NCI-H2196 treated with DMSO at 0.1 percent for 48 hours (cell line): ENCODE data around the gene REG1B.

Experiments
- DNase-seq: peaks from one replicate; lab custom pipeline; 2025; ENCODE audit not compliant: unreplicated experiment; lab: John Stamatoyannopoulos, UW

REG1B gene, protein sequence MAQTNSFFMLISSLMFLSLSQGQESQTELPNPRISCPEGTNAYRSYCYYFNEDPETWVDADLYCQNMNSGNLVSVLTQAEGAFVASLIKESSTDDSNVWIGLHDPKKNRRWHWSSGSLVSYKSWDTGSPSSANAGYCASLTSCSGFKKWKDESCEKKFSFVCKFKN

DNA sequence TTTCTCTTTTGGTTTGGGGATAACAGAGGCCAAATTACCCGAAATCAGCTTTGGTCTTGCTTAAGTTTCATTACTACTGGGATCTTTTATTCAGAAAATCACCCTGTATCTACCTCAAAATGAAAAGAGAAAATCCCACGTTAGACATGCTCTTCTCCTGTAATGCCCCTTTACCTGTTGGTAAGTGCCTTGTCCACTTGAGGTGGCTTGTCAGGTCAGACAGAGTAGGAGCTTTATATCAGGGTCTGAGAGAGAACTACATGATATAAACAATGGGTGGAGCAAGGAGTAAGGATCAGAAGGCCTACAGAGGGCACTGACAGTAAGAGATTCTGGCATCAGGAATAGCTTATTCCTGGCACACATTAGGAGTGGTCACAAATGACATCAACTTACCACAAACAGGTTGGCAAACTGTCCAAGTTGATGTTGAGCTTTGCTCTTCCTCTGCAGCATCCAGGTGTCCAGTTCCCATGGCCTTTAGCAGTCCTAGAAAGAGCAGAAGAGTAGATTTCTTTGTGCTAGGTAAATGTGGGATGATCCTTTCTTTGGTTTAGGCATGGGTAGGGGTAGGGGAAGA lies at the start of gene REG1B:
TSS of gene REG1B (minus strand) at position 209 of the 580 bp plus-strand sequence. CDS start 381 bp downstream, outside the sequence.
- DNase-seq, result no peak

DNA sequence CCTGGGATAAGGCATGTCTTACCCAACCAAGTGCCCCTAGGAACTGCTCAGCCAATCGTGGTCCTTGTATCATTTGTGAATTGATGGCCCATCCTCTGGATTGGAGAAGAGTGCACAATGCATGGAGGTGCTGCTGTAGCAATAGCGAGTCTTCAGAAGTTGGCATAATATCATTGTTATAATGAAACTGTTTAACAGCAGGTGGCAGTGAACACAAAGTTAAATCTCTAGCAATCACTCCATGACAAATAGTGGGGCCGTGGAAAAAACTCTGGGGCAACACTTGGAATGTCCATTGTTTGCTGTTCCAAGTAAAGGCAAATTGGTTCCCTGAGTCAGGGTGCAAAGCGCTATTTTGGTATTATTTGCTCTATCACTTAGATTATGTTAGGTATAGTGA lies 43.9 kb upstream of the REG1B start:
- DNase-seq, result no peak

DNA sequence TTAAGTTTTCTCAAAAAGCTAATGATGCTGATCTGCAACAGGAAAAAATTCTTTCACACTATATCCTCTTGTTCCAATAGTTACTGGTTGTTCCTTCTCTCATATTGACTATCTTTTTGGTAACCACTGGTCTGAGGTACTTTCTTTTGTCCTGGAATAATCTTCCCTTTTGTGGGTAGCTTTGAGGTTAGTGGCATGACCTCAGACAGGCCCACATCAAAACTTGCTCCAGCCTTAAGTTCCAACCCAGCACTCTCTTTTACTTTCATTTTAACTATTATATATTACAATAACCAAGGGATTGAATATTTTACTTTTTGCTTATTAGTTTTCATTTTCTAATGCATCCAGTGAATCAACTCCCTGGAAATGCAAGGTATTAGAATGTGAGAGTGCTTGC lies 42.0 kb upstream of the REG1B start:
- no peak for DNase-seq

DNA sequence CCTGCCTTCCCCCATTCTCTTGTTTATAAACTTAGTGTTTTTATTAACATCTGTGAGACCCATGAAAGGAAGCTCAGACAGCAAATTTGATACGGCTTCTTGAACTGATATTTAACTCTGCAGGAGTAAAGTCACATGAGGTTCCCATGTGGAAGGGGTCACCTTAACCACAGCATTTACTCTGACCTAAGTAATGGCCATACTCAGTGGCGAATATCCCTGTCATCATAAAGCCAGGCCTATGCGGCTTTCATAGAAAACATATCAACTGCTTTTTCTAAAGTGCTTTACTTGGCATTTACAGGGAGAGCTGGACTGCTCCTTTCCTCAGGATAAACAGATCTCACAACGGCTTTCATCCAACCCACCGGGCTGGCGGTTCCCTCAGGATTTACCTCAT lies 41.5 kb upstream of the REG1B start:
- no peak for DNase-seq

DNA sequence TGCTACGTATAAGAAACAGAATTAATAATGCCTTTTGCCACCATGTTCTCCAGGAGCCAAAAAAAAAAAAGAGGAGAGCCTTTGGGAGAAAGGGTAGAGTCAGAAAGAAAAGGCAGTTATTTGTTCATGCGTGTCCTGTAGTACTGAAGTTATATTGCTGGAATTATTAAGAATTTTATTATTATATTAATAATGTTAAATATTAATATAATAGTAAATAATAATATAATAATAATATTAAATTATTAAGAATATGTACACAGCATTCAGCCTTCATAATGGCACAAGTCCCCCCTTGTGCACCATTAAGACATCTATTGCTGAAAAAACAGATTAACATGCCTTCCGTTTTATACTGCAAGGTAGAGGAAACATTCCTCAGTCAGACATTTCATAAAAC lies 40.6 kb upstream of the REG1B start:
- DNase-seq, result no peak

DNA sequence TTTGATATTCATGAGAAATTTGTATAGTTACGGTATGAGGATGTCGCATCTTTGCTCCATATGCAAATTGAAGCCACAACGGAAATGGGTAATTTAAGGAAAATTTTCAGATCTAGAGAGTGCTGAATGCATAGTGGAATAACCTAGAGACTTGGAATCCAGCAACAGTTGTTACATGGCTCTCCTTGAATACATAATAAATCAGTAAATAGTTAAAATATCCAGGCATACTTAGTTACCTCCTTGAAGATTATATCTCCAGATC lies 37.9 kb upstream of the REG1B start:
- DNase-seq, result no peak

DNA sequence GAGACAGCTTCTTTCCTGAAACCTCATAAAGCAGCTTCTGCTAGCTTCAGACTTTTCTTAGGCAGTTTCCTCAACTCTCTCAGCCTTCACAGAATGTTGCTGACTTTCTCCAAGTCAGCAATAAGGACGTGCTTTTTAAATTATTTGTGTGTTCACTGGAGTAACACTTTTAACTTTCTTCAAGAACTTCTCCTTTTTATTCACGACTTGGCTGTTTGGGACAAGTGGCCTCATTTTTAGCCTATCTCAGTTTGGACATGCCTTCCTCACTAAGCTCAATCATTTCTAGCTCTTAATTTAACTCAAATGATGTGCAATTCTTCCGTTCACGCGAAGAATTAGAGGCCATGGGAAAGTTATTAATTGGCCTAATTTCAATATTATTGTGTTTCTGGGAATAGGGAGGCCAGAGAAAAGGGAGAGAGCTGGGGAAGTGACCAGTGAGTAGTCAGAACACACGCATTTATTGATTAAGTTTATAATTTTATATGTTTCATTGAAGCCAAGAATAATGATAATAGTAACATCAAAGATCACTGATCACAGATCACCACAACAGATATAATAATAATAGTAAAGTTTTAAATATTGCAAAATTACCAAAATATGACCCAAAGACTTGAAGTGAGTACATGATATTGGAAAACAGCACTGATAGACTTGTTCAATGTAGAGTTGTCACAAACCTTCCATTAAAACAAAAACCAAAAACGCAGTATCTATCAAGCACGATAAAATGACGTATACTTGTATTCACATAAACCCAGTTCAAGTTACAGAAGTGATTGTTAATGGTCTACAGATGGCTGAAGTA lies 37.3 kb upstream of the REG1B start:
- DNase-seq, result no peak

DNA sequence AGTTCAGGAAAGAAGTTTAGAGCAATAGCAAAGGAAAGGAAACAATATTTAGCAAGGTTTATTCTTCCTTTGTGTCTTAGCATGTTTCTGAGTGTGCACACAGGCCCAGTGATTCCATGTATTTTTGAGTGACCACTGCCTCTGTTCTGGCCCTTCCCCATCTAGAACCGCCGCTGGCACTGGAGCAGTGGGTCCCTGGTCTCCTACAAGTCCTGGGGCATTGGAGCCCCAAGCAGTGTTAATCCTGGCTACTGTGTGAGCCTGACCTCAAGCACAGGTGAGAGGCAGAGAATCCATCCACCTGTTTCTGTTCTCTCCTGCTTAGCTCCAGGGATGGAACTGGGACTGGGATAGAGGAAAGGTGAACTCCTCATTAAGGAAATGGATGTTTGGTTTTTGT lies 34.9 kb upstream of the REG1B start:
- DNase-seq, result no peak

DNA sequence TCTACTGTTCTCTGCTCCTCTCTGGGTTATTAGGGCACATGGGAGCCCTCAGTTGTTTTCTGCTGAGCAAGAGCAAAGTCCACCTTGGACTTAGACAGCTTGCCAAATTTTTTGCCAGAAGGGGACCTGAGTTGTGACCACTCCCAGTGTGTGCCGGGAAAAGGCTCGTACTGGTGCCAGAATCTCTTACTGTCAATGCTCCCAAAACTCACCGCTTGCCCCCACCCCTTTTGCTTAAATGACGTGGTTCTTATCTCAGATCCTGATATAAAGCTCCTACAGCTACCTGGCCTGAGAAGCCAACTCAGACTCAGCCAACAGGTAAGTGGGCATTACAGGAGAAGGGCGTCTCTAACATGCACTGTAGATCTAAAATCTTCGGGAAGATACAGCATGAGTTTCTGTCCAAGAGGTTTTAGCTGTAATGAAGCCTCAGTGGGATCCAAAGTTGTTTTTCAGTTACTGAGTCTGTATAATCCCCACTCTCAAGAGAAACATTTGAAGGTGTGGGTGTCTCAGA lies 32.5 kb upstream of the REG1B start, which contains the start of gene REG1A:
TSS of gene REG1A (plus strand) at position 295 of the 520 bp plus-strand sequence. CDS start 374 bp downstream, outside the sequence.
- no peak for DNase-seq

DNA sequence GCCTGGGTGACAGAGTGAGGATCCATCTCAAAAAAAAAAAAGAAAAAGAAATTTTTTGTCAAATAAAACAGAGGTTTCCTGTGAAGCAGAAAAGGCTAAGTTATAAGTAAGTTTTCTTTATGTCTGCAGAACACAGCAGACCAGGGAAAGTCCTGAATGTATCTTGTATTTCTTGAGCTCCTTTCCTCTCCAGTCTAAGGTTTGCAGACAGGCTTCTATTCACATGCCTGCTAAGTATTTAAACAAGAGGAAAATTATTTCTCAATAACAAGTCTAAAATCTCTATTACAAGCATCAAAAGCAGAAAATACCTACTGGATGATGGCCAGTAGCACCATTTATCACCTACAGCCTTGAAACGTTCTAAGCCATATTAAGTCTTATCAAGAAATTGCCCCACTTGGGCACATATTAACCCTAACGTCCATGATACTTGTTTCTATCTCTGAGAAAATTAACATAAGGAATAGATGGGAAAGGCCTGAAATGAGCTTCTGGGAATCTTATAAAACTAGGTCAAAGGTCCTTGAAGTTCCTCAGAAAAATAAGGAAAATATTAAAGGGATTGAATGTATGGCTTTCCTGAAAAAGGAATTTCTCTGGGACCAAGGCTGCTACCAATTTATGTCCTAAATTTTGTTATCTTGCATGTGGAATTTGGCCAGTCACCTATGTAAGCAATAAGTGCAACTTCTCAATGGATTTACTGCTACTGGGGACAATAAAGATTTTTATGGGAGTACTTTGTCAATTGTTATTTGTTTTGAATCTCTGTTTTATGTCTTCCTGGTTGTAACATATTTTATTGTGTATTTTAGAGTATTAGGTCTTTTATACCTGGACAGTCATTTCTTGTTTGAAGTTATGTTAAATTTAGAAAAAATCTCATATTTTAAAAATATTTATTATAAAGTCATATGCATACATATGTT lies 29.5 kb upstream of the REG1B start:
- DNase-seq, result no peak

DNA sequence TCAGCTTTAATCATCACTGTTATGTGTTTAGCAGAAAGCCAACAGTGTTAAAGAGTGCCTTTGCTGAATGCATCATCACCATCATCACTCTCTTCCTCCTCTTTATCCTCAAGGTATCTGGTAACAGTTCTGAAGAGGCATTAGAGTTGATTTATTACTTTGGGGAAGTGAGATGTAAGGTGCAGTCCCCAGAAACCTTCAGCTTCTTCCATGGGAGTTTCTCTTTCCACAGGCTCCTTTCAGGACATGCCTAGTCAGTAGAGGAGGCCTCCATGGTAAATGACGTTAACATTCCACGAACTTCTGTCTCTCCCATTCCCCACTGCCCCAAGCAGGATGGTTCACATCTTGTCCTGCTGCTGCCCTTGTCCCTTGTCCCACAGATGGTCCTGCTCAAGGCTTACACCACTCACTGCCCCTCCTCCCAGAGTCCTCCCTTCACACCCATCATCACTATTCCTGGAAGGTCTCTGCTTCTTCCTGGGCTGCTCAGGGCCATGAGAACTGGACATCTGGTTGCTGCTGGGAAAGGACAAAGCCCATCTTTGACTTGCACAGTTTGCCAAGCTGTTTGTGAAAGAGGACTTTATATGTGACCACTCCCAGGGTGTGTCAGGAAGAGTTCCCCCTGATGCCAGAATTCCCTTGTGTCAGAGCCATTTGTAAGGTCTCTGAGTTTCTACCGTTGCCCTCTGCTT lies 27.2 kb upstream of the REG1B start:
- no peak for DNase-seq

DNA sequence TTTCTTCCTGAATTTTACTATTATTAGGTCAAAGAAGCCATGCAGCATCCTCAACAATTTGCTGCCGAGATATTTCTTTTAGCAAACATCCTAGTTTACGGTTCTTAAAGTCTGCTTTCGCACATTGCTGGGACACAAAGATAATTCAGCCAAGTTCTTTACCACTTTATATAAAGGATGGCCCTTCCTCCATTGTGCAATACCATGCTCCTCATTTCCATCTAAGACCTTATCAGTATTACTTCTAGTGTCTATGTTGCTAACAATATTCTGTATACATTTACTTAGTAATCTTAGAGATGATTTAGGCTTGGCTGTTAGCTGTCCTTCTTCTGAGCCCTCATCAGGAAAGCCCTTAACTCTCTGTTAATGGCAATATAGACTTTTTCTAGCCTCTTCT lies 24.5 kb upstream of the REG1B start:
- no peak for DNase-seq

DNA sequence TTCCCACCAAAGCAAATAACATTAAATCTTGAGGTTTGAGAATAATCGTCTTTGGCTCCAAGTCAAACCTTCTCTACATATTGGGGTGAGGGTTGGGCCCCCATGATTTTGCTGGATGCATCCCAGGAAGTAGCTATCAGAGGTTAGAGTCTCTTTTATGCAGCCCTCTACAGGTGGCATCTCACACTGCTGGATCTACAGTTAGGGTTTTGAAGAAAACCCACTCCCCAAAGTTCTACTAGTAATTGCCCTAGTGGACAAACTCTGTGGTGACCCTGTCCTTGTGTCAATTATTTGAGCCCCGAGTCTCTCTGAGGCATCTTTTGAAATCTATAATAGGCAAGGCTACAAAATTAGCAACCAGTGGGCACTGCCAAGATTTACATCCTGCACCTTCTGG lies 17.5 kb upstream of the REG1B start:
- DNase-seq, result no peak

DNA sequence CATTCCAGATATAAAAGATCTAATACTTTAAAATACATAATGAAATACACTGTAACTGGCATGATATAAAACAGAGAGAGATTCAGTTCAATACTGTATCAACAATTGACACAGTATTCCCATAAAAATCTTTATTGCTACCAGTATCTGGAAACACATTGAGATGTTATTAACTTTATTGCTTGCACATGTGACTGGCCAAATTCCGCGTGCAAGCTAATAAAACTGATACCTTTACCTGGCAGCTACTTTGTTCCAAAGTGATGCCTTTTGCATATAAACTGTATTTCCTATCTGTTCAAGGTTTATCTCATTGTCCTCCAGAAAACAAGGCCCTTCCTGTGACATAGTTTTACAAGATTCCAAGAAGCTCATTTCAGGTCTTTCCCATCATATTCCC lies 15.4 kb upstream of the REG1B start:
- DNase-seq, result no peak

DNA sequence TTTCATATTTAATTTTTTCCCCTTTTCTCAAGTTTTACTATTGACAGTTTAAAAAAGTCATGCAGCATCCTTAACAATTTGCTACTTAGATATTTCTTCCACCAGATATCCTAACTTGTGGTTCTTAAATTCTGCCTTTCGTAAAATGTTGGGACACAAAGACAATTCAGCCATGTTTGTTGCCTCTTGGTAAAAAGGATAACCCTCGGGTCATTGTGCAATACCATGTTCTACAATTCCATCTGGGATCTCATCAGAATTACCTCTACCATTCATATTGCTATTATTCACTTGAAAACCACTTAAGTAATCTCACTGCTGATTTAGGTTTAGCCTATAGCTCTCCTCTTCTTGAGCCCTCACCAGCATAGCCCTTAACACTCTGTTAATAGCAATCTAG lies 13.2 kb upstream of the REG1B start:
- no peak for DNase-seq

DNA sequence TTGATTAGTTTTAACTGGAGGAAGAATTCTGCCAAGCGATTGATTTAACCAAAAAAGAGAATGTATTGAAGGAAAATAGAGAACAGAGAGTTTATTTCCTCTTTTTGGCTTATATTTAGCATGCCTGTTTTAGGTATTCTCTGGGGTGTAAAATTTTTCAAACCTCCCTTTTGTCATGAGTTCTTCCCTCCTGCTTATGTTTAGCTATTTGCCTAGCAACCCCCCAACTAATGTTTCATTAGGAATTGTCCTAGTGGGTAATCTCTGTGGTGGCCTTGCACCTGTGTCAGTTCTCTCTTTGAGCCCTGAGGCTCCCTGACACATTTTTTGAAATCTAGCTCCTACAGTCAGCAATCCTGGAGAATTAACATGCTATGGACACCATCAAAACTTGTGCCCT lies 12.5 kb upstream of the REG1B start:
- DNase-seq, result no peak

DNA sequence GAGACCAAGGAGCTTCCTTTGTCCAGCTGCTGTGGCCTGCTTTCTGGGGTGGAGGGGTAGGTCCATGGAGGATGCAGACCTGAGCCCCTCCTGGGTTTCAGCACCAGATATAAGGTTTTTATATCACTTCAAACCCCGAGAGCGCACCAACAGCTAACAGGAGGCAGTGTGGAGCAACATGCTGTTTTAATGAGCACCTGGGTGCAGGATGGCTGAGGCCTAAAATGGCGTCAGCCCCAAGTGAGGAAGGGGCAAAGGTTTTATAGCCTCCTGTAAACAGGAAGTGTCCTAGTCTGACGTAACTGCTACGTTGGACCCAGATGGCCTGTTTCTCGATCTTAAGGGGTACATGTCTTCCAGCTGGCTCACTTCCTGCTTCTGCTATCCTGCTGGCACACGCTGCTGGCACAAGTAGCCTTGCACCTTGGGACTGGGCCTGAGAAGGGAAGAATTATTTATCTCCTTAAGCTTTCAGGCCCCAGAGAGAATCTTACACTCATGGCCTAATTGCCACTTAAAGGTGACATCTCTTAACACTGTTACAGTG lies 11.4 kb upstream of the REG1B start:
- DNase-seq, result no peak

DNA sequence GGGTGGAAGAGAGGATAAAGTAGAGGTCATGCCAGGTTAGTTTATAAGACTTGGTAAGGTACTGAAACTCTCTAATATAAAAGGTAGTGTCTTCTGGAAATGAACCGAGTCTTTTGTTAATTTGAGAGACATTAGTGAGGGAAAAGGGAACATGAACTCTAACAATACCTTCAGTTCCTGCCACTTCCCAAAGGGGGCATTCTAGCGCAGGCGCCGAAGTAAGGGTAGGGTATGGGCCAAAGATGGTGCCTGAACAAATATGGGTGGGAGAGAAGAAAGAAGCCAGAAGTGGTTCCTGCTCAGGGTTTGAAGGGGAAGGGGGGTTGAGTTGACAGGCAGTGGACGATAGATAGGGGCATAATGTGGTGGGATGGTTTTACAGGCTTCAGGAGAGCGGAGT lies 10.1 kb upstream of the REG1B start:
- no peak for DNase-seq

DNA sequence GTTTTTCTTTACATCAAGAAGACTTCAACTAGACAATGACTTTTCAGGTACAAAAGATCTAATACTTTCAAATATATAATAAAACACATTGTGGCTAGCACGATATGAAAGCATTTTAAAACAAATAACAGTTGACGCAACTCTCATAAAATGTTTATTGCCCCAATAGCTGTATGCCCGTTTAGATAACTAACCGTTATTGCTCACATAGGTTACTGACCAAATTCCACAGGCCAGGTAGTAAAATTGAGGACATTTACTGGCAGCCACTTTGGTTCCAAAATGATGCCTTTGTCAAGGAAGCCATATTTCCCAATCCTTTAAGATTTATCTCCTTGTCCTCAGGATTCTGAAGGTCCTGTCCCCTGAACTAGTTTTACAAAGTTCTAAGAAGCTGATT lies 2.9 kb upstream of the REG1B start:
- DNase-seq, result no peak

DNA sequence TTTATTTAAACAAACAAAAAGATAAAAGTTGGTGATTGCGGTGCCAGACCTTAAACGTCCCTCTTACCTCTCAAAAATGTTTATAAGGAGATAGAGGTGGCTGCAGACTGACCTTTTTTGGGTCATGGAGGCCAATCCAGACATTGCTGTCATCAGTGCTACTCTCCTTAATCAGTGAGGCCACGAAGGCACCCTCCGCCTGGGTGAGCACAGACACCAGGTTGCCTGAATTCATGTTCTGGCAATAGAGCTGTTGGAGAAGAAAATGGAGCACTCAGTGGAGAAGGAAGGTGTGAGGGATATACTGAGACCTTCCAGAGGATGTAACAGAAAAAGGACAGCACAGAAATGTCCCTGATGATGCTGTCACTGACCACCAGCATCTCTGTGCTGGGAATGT lies 1.5 kb downstream of the REG1B start:
- no peak for DNase-seq
